Measurements from ENCODE around the gene TUBB. TPM values are rescaled to one million over a fixed set of nuclear protein-coding genes. Genes with fewer than 3 reads are reported as not detected.

TUBB gene
- total and polyA plus RNA-seq, 12 donors: 144 to 440 (median 189) TPM

DNA sequence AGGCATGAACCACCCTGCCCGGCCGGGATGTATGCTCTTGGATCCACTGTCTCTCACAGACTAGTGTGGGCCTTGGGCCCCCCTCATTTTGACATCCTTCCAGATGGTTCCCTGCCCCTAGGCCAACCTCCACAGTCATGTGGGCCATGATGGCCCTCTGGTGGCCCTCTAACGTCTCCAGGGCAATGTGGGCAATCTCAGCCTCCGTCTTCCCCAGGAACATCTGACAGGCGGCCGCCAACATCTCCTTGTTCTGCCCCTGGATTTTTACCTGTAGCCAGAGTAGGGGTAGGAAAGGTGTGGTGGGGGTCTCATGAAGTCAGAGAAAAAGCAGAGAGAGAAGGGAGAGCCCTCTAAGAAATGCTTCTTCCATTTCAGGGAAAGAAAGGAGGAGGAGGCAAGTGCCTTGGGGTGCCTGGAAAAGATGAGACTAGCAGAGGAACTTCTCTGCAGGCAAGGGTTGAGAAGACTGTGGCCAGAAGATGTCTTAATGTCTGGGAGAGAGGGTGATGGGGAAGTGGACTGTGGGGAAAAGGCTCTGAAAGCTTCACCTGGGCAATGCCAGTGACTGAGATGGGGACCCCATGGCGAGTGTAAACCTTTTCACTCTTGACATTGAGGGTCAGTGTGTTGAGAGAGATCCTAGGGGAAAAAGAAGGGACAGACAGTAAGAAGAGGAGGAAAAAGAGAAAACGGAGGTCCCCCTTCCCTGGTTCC lies 21.1 kb downstream of the TUBB start:
- DNase-seq (no peak), ATAC-seq (no peak)
- no peaks in the 10 kb centered on the region for H3K27me3 ChIP-seq
- peak overlapping the region; percentile 91 to 100 (median 96) for H3K27ac ChIP-seq
- intact Hi-C loops (cut with DNase I): loop anchor here in 9 of 10 donors (5.0 to 10.0 kb wide), 8 partner anchors 41 to 344 kb away; partner anchors contain the start of genes DDR1 (in 1 of the 9), MRPS18B (in 1 of the 9) and PPP1R10 (in 1 of the 9)
- peaks cover 11 to 69% (median 53%) of the 10 kb centered on the region in 9 donors for H3K4me1 ChIP-seq
- H3K9me3 ChIP-seq: no peaks in the 10 kb centered on the region
- H3K36me3 ChIP-seq: peaks cover 0 to 61% (median 34%) of the 10 kb centered on the region in 9 donors
- TF ChIP-seq, protein P1, sequence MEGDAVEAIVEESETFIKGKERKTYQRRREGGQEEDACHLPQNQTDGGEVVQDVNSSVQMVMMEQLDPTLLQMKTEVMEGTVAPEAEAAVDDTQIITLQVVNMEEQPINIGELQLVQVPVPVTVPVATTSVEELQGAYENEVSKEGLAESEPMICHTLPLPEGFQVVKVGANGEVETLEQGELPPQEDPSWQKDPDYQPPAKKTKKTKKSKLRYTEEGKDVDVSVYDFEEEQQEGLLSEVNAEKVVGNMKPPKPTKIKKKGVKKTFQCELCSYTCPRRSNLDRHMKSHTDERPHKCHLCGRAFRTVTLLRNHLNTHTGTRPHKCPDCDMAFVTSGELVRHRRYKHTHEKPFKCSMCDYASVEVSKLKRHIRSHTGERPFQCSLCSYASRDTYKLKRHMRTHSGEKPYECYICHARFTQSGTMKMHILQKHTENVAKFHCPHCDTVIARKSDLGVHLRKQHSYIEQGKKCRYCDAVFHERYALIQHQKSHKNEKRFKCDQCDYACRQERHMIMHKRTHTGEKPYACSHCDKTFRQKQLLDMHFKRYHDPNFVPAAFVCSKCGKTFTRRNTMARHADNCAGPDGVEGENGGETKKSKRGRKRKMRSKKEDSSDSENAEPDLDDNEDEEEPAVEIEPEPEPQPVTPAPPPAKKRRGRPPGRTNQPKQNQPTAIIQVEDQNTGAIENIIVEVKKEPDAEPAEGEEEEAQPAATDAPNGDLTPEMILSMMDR (IDR thresholded peaks at IDR 0.05): peak in 1 of 9 donors; percentile 7
- H3K4me3 ChIP-seq: peak overlapping the region; percentile 63 to 95 (median 82)
- 67 to 70% methylated on average over 8 of the region's 8 CpGs for WGBS, 2 donors

DNA sequence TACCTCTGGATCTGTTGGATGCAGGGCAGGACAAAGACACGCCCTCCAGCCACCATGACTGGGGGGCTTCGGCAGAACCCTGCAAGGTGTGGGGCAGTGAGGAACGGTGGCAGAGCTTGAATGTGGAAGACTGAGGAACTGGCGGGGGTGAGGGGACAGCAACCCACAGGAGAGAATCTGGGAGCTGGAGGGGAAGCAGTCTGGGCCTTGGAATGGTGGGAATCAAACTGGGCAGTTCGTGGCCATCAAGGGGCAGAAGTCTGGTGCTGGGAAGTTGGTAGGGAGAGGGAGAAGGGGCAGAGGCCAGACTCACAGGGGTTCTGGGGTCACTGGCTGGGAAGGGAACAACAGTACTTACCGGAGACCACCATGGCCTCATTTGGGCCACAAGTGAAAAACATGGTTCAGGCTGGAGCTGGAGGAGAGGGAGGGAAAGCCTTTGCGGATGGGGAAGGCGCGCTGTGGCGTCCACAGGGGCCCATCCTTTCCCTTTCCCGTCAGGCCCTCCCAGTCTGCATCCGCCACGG lies 21.7 kb downstream of the TUBB start:
- H3K27me3 ChIP-seq: no peaks in the 10 kb centered on the region
- peak overlapping the region; percentile 63 to 95 (median 82) for H3K4me3 ChIP-seq
- peak in 1 of 2 donors; percentile 74 for DNase-seq
- H3K9me3 ChIP-seq: no peaks in the 10 kb centered on the region
- ATAC-seq: peak; percentile 24 to 51 (median 40)
- peaks cover 11 to 63% (median 53%) of the 10 kb centered on the region in 9 donors for H3K4me1 ChIP-seq
- TF ChIP-seq, protein P1 (IDR thresholded peaks at IDR 0.05): no peak
- WGBS, 2 donors: 5 to 8% methylated on average over 13 of the region's 13 CpGs
- H3K27ac ChIP-seq: peak overlapping the region; percentile 91 to 100 (median 96)
- intact Hi-C loops (cut with DNase I): loop anchor here in 9 of 10 donors (2.0 to 10.0 kb wide), 9 partner anchors 39 to 343 kb away; partner anchors contain the start of genes DDR1 (in 1 of the 9), MRPS18B (in 1 of the 9) and PPP1R10 (in 1 of the 9)
- H3K36me3 ChIP-seq: peaks cover 0 to 55% (median 31%) of the 10 kb centered on the region in 9 donors

DNA sequence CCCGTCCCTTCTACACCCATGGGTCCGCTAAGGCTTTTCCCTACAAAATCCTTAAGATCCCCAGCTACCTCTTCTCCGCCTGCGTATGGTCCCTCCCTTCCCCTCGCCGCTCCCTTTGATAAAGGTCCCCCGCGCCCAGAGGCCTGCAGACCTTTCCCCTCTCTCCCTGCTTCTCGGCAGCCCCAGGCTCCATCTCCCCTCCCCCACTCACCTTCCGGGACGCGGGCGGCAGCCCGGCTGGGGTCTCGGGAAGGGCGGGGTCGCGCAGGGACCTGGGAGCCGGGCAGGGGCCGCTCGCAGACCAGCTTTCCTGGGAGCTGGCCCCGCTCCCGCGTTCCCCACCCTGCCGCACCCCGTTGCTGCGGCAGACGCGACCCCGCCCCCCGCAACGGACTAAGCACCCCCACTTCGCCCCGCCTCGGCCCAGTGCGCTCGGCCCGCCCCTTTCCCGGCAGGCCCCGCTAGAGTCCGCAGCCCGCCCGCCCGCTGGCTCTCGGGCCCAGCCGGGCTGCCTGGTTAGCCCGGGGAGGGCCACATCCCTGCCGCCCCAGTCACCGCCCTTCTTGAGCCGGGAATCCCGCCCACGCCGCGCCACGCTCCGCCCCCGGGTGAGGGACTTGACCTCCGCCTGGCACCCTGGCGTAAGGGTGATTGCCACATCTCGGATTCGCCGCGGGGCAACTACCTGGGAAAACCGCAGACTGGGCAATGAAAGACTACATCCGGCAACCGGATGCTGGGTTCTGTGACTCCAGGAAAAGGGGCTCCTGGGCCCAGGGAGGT lies 22.4 kb downstream of the TUBB start, which contains the start of gene FLOT1:
FLOT1 (minus strand) TSS at position 372 of the 783 bp plus-strand sequence. CDS start 498 bp downstream, outside the sequence.
- WGBS, 2 donors: 1% methylated on average over 59 to 66 of the region's 66 CpGs
- intact Hi-C loops (cut with DNase I): loop anchor here in 9 of 10 donors (2.0 to 10.0 kb wide), 9 partner anchors 38 to 342 kb away; partner anchors contain the start of genes DDR1 (in 1 of the 9), MRPS18B (in 1 of the 9) and PPP1R10 (in 1 of the 9)
- Histone ChIP-seq H3K27me3 (no peaks in the 10 kb centered on the region), H3K27ac (peak within 1 kb of the TSS; percentile 91 to 100 (median 96)), H3K9me3 (no peaks in the 10 kb centered on the region), H3K4me3 (peak within 1 kb of the TSS; percentile 63 to 95 (median 82)), H3K4me1 (peaks cover 11 to 63% (median 52%) of the 10 kb centered on the region in 9 donors), H3K36me3 (peaks cover 0 to 48% (median 31%) of the 10 kb centered on the region in 9 donors)
- DNase-seq: peak; percentile 96 to 98
- TF ChIP-seq, protein P1 (IDR thresholded peaks at IDR 0.05): peak in 1 of 9 donors; percentile 18
- peak; percentile 83 to 94 (median 90) for ATAC-seq

All from heart right ventricle (tissue), 16 donors.